GM12891 (cell line): ENCODE data around the gene NXF3.
"Not testable (repeated sequence)": the region's sequence is repeated elsewhere in the genome, so short reads cannot be mapped to it uniquely, and the experiment has no call there.

ENCODE experiments used
- DNase-seq: peaks from one replicate; pipeline ENCODE4 v3.0.0; 2011; ENCODE audit warnings: low spot score; ENCODE audit not compliant: insufficient read length
- FAIRE-seq: peaks from 2 replicates; lab custom pipeline; 2011; peaks lifted over from hg19 to GRCh38; lab: Jason Lieb, UNC
- PAX5 ChIP-seq: IDR thresholded peaks from 2 replicates; pipeline ENCODE4 v1.6.1; 2011; ENCODE audit warnings: low read length, moderate library complexity, mild to moderate bottlenecking; ENCODE audit not compliant: insufficient read depth, severe bottlenecking
- POLR2A ChIP-seq: IDR thresholded peaks from 2 replicates; pipeline ENCODE4 v1.6.1; 2011; ENCODE audit warnings: low read depth, low read length, control low read depth
- POLR2AphosphoS5 ChIP-seq: IDR thresholded peaks from 2 replicates; pipeline ENCODE4 v1.6.1; 2011; ENCODE audit warnings: low read depth, low read length, control low read depth
- POU2F2 ChIP-seq: IDR thresholded peaks from 2 replicates; pipeline ENCODE4 v1.6.1; 2011; ENCODE audit warnings: low read depth, mild to moderate bottlenecking, control low read depth, low read length, moderate library complexity
- SPI1 ChIP-seq: IDR thresholded peaks from 2 replicates; pipeline ENCODE4 v1.6.1; 2011; ENCODE audit warnings: low read depth, low read length, control low read depth
- TAF1 ChIP-seq: IDR thresholded peaks from 2 replicates; pipeline ENCODE4 v1.6.1; 2011; ENCODE audit warnings: low read depth, low read length, control low read depth

Gene NXF3

DNA sequence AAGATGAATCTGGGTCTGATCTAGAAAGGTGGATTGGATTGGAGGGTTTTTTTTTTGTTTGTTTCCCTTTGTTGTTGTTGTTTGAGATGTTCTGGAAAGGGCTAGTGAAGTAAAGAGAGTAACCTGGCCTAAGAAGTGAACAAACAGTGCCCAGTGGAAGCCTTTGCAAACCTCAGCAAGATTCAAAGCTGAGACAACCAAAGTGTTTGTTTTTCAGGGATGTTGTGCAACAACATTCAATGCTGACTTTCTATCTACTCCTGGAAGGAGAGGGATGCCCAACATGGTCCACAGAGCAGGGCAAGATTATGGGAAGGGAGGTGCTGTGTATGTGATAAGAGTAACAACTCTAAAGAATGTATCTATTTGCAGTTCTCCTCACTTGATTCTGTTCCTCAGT is 40.3 kb downstream of the NXF3 start:
- DNase-seq (no peak), FAIRE-seq (no peak)
- TF ChIP-seq POU2F2, result no peak
- no peak for TF ChIP-seq PAX5
- TF ChIP-seq SPI1, result no peak
- TF ChIP-seq POLR2A, result no peak
- no peak for TF ChIP-seq POLR2AphosphoS5
- TF ChIP-seq TAF1, result no peak

DNA sequence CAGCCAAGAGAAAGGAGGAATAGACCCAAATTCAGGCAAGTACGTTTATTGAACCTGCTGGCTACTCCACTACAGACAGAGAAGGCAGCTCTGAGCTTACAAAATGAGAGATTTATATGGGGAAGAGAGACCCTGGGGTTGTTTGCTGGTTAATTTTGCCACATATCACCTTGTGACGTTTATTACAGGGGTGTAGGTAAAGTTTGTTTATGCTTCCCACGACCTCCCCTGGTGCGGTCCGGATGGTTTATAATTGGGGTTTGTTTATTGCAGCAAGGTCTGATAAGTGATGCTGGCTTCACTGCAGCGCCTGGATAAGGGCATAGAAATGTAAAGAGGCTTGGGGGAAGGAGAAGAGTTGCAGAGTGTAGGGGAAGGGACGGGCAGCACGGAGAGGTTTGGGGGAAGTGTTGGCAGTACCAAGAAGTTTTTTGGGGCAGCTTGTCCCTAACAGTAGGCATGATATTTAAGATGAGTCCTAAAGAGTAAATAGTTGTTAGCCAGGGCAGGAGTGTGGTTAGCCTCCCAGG is 41.6 kb downstream of the NXF3 start:
- no peak for TF ChIP-seq POLR2A
- TF ChIP-seq POU2F2, result no peak
- TF ChIP-seq TAF1, result no peak
- TF ChIP-seq PAX5, result no peak
- TF ChIP-seq POLR2AphosphoS5, result no peak
- TF ChIP-seq SPI1, result no peak
- no peak for DNase-seq
- no peak for FAIRE-seq

DNA sequence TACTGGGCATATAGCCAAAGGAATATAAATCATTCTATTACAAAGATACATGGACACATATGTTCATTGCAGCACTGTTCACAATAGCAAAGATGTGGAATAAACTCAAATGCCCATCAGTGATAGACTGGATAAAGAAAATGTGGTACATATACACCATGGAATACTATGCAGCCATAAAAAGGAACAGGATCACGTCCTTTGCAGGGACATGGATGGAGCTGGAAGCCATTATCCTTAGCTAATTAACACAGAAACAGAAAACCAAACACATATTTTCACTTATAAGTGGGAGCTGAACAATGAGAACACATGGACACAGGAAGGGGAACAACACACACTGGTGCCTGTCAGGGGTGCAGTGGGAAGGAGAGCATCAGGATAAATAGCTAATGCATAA is 59.6 kb downstream of the NXF3 start:
- DNase-seq, FAIRE-seq: not testable (repeated sequence)
